NCI-H1417 (cell line): Measurements from ENCODE around the gene MPP1.

Experiments used
- DNase-seq, 3 experiments: peaks; one replicate each; lab custom pipeline; 2025; lab: John Stamatoyannopoulos, UW

Gene MPP1

DNA sequence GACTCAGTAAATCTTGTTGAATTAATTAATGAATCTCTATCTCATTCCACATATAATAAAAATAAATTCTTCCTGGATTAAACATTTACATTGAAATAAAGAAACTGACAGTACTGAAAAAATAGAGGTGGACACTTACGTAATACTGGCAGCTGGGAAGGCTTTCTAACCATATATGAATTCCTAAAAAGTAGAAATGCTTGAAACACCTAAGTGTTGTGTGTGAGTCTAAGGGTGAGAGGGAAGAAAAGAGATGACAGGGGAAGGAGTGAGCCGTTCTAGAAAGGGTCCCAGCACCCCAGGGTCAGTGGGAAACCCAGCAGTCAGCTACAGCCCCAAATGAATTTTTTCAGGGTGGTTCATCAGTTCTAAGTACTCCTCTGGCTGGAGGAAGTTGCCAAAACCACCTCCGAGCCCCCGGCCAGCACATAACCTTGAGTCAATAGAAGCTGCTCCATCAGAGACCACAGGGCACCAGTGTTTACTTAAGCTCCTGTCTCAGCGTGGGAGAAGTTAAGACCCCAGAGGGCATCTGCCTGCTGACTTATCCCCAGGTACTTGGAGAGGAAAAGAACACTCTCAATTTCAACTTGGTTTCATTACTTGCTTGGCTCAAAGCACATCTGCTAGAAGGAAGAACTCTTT is 72.7 kb downstream of the MPP1 start:
- DNase-seq: no peak

DNA sequence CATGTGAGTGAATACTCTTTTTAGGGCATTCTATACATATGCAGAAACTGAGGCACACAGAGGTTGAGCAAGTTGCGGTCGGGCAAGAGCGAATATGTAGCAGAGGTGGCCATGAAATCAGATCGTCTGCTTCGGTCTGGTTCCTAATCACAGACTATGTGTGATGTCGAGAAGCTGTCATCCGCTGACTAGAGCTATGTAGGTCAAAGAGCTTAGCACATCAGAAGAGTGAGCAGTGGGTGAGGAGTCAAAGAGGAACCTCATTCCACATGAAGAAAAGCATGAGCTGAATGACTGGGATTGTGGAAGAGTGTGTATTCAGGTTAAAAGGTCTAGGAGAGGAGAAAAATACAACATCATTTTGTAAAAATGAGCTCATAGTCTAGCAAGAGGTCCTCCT is 73.4 kb downstream of the MPP1 start:
- no peak for DNase-seq

DNA sequence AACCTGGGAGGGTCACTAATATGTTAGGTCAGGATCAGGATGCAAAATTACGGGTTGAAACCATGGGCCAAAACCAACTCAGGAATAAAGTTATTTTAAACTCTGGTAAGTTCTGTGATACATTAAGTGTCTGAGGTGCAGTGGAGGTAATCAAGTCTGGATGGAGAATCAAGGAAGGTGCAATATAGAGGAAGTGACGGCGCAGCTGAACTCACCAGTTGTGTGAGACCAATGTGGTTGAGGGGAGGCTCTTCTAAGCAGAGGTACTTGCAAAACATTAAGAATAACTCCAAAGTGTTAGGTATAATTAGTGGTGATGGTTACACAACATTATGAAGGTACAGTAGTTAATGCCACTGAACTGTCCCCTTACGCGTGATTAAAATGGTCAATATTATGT is 74.1 kb downstream of the MPP1 start:
- DNase-seq: no peak

DNA sequence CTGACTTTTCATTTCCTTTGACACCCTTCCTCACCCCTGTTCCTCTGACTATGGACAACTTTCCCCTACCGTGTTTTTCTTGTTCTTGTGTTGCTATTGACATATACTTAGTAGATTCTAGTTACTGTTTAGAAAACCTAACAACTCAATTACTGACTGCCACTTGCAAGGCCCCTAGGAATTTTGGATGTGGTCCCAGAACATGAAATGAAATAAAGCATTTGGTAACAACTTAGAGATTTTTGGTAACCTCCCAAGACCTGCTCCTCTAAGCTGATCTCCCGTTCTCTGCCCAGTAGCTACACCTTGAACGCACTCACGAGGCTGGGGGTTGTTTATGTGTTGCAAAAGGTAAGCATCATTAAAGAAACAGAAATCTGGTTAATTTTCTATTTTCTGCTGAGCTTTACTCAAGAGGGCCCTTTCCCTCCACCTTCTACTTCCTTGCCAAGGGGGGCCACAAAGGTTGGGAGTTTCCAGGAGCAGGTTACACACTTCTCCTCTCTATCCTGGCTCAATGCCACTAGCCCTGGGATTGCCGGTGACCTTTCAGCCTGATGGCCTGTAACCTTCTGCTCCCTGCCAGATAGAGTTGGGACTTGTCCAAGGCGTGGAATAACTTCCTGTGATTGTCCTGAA is 74.9 kb downstream of the MPP1 start:
- no peak for DNase-seq

DNA sequence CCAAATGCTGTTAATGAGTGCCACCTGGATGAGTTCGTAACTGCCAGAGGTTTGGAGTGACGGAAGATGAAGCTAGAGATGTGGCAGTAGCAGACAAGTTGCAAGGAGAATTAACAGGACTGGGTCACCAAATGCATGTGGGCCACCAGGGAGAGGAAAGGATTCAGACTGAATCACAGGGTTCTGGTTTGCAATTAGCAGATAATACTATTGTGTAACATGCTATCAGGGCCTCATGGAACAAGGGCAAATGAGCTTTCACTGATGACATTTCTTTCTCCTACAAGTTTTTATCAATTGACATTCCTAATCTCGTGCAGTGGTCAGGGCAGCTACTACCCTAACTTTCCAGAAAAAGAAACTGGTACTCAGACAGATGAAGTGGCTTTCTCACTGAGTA is 75.8 kb downstream of the MPP1 start:
- no peak for DNase-seq
